Caco-2 (cell line): ENCODE data around the gene SIK1. TPM values are rescaled to one million over a fixed set of nuclear protein-coding genes. Genes with fewer than 3 reads are reported as not detected.
"Not testable (repeated sequence)": the region's sequence is repeated elsewhere in the genome, so short reads cannot be mapped to it uniquely, and the experiment has no call there.

Experiments
- BruUV-seq: library from RNA; stranded (reverse); fragments of 400-500 nt; replicated peaks from 2 replicates; lab custom pipeline; 2021; lab: Mats Ljungman, UMichigan
- CTCF ChIA-PET: fragments of 300-600 bp; sonication (Branson Sonifier 250); formaldehyde crosslinking; loops from one replicate; lab custom pipeline; 2022; ENCODE audit warnings: antibody characterized with exemption; lab: Charles Lee
- POLR2A ChIA-PET: fragments of 300-600 bp; sonication (Branson Sonifier 250); formaldehyde crosslinking; loops from one replicate; lab custom pipeline; 2022; ENCODE audit warnings: antibody characterized with exemption; lab: Charles Lee
- DNase-seq, 2 experiments: peaks; one replicate each; pipeline versions ENCODE4 v3.0.0 to v3.0.0-alpha.2; 2020 to 2022
- H3K27me3 ChIP-seq: replicated peaks from 2 replicates; pipeline ENCODE4 v1.6.0; 2011; ENCODE audit warnings: low read length; ENCODE audit not compliant: control insufficient read depth, insufficient read depth
- H3K36me3 ChIP-seq: 2 replicates; pipeline ENCODE4 v1.5.1; 2011; ENCODE audit warnings: low read length; ENCODE audit not compliant: control insufficient read depth, insufficient read depth
- H3K4me1 ChIP-seq: fragments of 250-450 bp; sonication (Bioruptor Pico); 2 replicates; pipeline ENCODE4 v1.5.1; 2020; ENCODE audit warnings: mild to moderate bottlenecking
- H3K4me3 ChIP-seq: 2 replicates; pipeline ENCODE4 v1.5.1; 2011; ENCODE audit warnings: low read depth, mild to moderate bottlenecking, control low read depth, low read length
- H3K9me3 ChIP-seq: fragments of 250-450 bp; sonication (Bioruptor Pico); 2 replicates; pipeline ENCODE4 v1.5.1; 2020; ENCODE audit warnings: mild to moderate bottlenecking, moderate library complexity
- H3K27ac Mint-ChIP-seq: one replicate; pipeline ENCODE4 v1.8.0; 2022; ENCODE audit warnings: mixed read lengths; ENCODE audit not compliant: unreplicated experiment
- H3K27me3 Mint-ChIP-seq: one replicate; pipeline ENCODE4 v1.8.0; 2022; ENCODE audit warnings: mixed read lengths; ENCODE audit not compliant: insufficient read depth, unreplicated experiment
- H3K36me3 Mint-ChIP-seq: one replicate; pipeline ENCODE4 v1.8.0; 2022; ENCODE audit warnings: mild to moderate bottlenecking, mixed read lengths; ENCODE audit not compliant: insufficient read depth, unreplicated experiment
- H3K4me1 Mint-ChIP-seq: one replicate; pipeline ENCODE4 v1.8.0; 2022; ENCODE audit warnings: low read depth, mixed read lengths; ENCODE audit not compliant: unreplicated experiment
- H3K4me3 Mint-ChIP-seq: one replicate; pipeline ENCODE4 v1.8.0; 2022; ENCODE audit warnings: mild to moderate bottlenecking, moderate library complexity, mixed read lengths; ENCODE audit not compliant: unreplicated experiment
- H3K9me3 Mint-ChIP-seq: one replicate; pipeline ENCODE4 v1.8.0; 2022; ENCODE audit warnings: mixed read lengths; ENCODE audit not compliant: unreplicated experiment
- intact Hi-C: fragments of 100-400 bp; cut with micrococcal nuclease; formaldehyde crosslinking; loops from one replicate; pipeline ENCODE4 v1.10.0; 2022; ENCODE audit not compliant: unreplicated experiment
- total RNA-seq: library from RNA; stranded (reverse); gene quantifications from 2 replicates; pipeline ENCODE4 v1.2.3, GENCODE V29; 2022

SIK1 gene
- total RNA-seq, 1 experiment from 2014 or later, result 69.4 TPM

GRCh38 chr21:43440835-43441727 lies 14.2 kb upstream of the SIK1 start:
- H3K9me3 ChIP-seq, POLR2A ChIA-PET, H3K27me3 Mint-ChIP-seq, H3K4me3 Mint-ChIP-seq, H3K4me3 ChIP-seq, H3K27me3 ChIP-seq, H3K4me1 ChIP-seq, H3K9me3 Mint-ChIP-seq, DNase-seq, H3K36me3 ChIP-seq, intact Hi-C loops, H3K27ac Mint-ChIP-seq, BruUV-seq, H3K36me3 Mint-ChIP-seq, CTCF ChIA-PET: not testable (repeated sequence)
- peaks cover 11% of the 10 kb centered on the region for H3K4me1 Mint-ChIP-seq

DNA sequence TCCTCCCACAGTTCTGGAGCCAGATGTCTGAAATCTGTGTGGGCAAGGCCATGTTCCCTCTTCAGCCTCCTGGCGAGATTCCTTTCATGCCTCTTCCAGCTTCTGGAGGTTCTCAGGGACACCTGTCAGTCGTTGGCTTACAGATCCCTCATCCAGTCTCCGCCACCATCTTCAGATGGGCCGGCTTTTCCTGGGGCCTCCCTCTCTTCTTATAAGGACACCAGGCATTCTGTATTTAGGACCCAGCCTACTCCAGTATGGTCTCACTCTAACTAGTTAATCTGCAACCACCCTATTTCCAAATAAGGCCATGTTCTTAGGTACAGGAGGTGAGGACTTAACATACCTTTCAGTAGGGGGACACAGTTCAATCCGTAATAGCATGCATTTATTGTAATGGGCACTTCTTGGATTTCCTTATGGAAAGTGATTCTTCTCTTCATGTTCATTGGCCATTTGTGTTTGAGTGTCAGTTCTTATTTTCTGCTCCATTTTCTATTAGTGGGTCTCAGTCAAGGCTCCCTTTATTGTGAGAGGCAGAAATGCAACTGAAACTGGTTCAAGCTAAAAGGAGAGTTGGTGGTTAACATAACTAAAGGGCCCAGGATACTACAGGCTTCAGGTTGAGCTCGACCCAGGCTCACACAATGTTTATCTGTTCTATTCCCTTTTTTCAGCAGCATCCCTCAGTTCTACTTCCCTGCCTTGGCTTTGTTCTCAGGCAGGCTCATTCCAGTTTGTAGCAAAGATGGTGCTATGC lies 12.6 kb upstream of the SIK1 start:
- BruUV-seq, result TSS peak; percentile 55
- H3K4me3 ChIP-seq, intact Hi-C loops, H3K9me3 ChIP-seq, H3K4me1 ChIP-seq, H3K36me3 Mint-ChIP-seq, CTCF ChIA-PET, H3K36me3 ChIP-seq, POLR2A ChIA-PET, H3K27me3 ChIP-seq, H3K27me3 Mint-ChIP-seq, H3K9me3 Mint-ChIP-seq, H3K4me3 Mint-ChIP-seq: not testable (repeated sequence)
- DNase-seq, result peak; percentile 63 to 83
- peaks cover 11% of the 10 kb centered on the region for H3K4me1 Mint-ChIP-seq
- peak overlapping the region; percentile 97 for H3K27ac Mint-ChIP-seq

DNA sequence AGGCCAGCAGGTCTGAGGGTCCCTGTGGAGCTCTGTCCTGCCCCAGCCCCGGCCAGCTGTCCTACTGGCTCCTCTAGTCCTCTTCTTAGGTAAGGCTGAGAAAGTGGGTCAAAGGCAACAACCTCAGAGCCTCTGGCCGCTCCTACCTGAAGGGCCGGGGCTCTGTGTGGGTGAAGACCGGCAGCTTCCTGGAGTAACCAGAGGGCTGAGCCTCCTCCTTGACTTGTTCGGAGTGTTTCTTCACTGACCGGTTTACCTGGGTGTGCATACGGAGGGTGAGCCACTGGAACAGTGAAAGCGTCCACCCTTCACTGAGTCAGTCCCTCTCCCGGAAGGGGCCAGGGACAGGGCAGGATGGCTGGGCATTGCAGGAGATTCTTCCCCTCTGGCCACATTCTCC lies 9.3 kb upstream of the SIK1 start:
- H3K9me3 Mint-ChIP-seq, H3K4me3 ChIP-seq, intact Hi-C loops, H3K36me3 ChIP-seq, CTCF ChIA-PET, H3K4me3 Mint-ChIP-seq, H3K36me3 Mint-ChIP-seq, H3K27me3 ChIP-seq, H3K4me1 ChIP-seq, BruUV-seq, DNase-seq, H3K27ac Mint-ChIP-seq, H3K27me3 Mint-ChIP-seq, POLR2A ChIA-PET, H3K9me3 ChIP-seq: not testable (repeated sequence)
- peaks cover 11% of the 10 kb centered on the region for H3K4me1 Mint-ChIP-seq

GRCh38 chr21:43433340-43434136 lies 6.6 kb upstream of the SIK1 start:
- intact Hi-C loops, H3K36me3 Mint-ChIP-seq, H3K27me3 Mint-ChIP-seq, H3K4me1 ChIP-seq, H3K27ac Mint-ChIP-seq, H3K36me3 ChIP-seq, H3K4me3 ChIP-seq, H3K4me3 Mint-ChIP-seq, CTCF ChIA-PET, DNase-seq, H3K4me1 Mint-ChIP-seq, H3K9me3 Mint-ChIP-seq, H3K9me3 ChIP-seq, H3K27me3 ChIP-seq, POLR2A ChIA-PET, BruUV-seq: not testable (repeated sequence)

- H3K27me3 ChIP-seq, H3K36me3 ChIP-seq, H3K27ac Mint-ChIP-seq, H3K9me3 Mint-ChIP-seq, CTCF ChIA-PET, H3K4me3 ChIP-seq, H3K4me1 ChIP-seq, H3K27me3 Mint-ChIP-seq, intact Hi-C loops, H3K4me1 Mint-ChIP-seq, BruUV-seq, POLR2A ChIA-PET, H3K36me3 Mint-ChIP-seq, H3K4me3 Mint-ChIP-seq, H3K9me3 ChIP-seq: not testable (repeated sequence)
- DNase-seq, result peak in 1 of 2 experiments; percentile 23
These were observed 4.0 kb upstream of the SIK1 start for GRCh38 chr21:43430830-43431416.

DNA sequence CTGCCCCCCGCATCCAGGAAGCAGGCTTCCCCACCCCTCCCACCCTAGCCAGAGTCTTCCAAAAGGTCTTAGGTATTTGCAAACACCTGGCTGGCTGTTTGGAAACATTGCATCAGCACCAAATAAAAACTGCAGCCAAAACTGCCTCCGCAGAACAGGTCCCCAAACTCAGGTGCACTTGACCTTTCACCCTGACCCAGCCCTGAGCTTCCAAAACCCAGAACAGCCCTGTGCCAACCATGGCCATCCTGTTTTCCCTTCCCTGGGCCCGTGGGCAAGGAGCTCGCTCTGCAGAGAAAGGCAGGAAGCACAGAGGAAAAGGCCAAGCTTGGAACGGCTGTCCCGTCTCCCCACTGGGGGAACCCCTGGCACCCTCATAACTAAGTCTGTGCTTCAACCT lies 2.0 kb upstream of the SIK1 start:
- H3K4me3 Mint-ChIP-seq, H3K4me1 ChIP-seq, DNase-seq, H3K36me3 ChIP-seq, H3K9me3 ChIP-seq, H3K27ac Mint-ChIP-seq, H3K27me3 ChIP-seq, H3K4me3 ChIP-seq, H3K27me3 Mint-ChIP-seq, H3K4me1 Mint-ChIP-seq, CTCF ChIA-PET, H3K9me3 Mint-ChIP-seq, H3K36me3 Mint-ChIP-seq, BruUV-seq, POLR2A ChIA-PET, intact Hi-C loops: not testable (repeated sequence)
